GM15510 (cell line): ENCODE results near the gene ATP8A1.

ENCODE experiments used
- POLR2A ChIP-seq: IDR thresholded peaks from 3 replicates; pipeline ENCODE4 v1.6.1; 2011; ENCODE audit warnings: borderline replicate concordance; ENCODE audit not compliant: insufficient read length; ENCODE audit errors: extremely low read depth

ATP8A1 gene

GRCh38 chr4:42655269-42655637, 1.7 kb downstream of the ATP8A1 start:
- TF ChIP-seq POLR2A: no peak

- no peak for TF ChIP-seq POLR2A
Measured at GRCh38 chr4:42654631-42655268, 2.2 kb downstream of the ATP8A1 start.

GRCh38 chr4:42653626-42654560, 3.0 kb downstream of the ATP8A1 start:
- no peak for TF ChIP-seq POLR2A

GRCh38 chr4:42649870-42650269, 7.0 kb downstream of the ATP8A1 start:
- TF ChIP-seq POLR2A: no peak

GRCh38 chr4:42646999-42647541, 9.8 kb downstream of the ATP8A1 start:
- no peak for TF ChIP-seq POLR2A

GRCh38 chr4:42646013-42646784, 10.7 kb downstream of the ATP8A1 start:
- no peak for TF ChIP-seq POLR2A

- TF ChIP-seq POLR2A: no peak
Measured at GRCh38 chr4:42644897-42645296, 12.0 kb downstream of the ATP8A1 start.

GRCh38 chr4:42643685-42644084, 13.2 kb downstream of the ATP8A1 start:
- TF ChIP-seq POLR2A: no peak

- no peak for TF ChIP-seq POLR2A
Measured at GRCh38 chr4:42642845-42643615, 13.9 kb downstream of the ATP8A1 start.

GRCh38 chr4:42642101-42642797, 14.7 kb downstream of the ATP8A1 start:
- no peak for TF ChIP-seq POLR2A

GRCh38 chr4:42641656-42642055, 15.2 kb downstream of the ATP8A1 start:
- no peak for TF ChIP-seq POLR2A

- no peak for TF ChIP-seq POLR2A
Measured at GRCh38 chr4:42641161-42641560, 15.7 kb downstream of the ATP8A1 start.

- TF ChIP-seq POLR2A: no peak
Measured at GRCh38 chr4:42640613-42641012, 16.3 kb downstream of the ATP8A1 start.

- no peak for TF ChIP-seq POLR2A
Measured at GRCh38 chr4:42638993-42639392, 17.9 kb downstream of the ATP8A1 start.

- no peak for TF ChIP-seq POLR2A
Measured at GRCh38 chr4:42638321-42638720, 18.6 kb downstream of the ATP8A1 start.

GRCh38 chr4:42637867-42638266, 19.0 kb downstream of the ATP8A1 start:
- no peak for TF ChIP-seq POLR2A
